NOMO-1 treated with dmso at 0.1 percent for 144 hours (cell line): ENCODE results near the gene INTS13.
"Not testable (repeated sequence)": the region's sequence is repeated elsewhere in the genome, so short reads cannot be mapped to it uniquely, and the experiment has no call there.

Experiments used
- DNase-seq: peaks from one replicate; lab custom pipeline; 2025; ENCODE audit not compliant: unreplicated experiment; lab: John Stamatoyannopoulos, UW

INTS13 gene

DNA sequence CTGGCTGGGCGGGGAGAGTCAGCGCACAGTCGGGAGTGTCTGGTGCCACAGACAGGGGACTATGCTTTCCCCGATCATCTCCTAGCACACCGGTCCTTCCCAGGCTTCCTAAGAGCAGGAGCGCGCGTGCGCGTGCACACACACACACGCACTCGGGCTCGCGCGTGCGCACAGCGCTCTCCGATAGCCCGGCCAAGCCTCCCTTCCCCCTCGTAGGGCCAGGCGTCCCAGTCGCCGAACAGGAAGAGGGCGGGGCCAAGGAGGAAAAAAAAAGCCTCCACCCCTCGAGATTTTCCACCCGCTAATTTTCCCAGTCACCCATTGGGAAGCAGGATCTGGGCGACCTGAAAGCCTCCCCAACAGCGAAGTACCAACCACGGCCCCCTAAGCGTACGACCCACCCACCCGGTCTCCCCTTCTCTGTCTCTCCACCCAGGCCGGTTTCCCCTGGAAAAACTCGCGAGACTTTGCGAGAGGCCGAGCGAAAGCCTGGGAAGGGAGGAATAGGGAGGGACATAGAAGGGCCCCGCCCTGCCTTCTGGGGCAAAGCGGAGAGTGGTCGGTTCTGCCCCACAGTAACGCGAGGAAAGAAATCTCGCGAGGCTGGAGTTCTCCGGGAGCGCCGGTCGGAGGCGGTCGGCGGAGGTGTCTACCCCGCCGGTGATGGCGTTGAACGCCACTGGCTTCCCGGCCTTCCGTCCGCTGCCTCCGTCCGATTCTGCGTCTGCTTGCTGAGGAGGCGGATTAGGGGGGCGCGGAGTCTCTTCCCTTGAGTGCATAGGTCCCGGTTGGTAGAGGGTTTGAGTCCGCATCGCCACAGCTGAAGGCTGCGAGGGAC lies at the start of gene INTS13, which contains the start of gene FGFR1OP2:
TSS of gene INTS13 (minus strand) at position 119 of the 838 bp plus-strand sequence. CDS start 1,178 bp downstream, outside the sequence.
TSS of gene FGFR1OP2 (plus strand) at position 608 of the 838 bp plus-strand sequence. CDS start 15,689 bp downstream, outside the sequence.
- peak; percentile 99 for DNase-seq

DNA sequence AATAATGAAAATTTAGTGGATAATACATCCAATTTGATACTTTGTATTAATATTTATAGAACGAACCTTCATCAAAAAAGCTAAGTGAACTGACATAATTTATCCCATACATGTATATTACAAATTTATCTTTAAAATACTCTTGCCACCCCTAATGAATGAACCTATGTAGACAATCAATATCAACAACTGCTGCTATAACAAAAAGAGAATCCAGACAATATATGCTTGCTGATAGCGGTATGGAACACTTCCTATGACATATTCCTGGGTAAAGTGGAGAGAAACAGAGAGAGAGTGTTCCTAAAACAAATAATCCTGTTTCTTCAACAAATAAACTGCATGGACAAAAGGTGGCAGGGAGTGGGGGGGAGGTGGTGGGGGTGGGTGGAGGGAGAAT lies 45.1 kb upstream of the INTS13 start:
- DNase-seq, result no peak

DNA sequence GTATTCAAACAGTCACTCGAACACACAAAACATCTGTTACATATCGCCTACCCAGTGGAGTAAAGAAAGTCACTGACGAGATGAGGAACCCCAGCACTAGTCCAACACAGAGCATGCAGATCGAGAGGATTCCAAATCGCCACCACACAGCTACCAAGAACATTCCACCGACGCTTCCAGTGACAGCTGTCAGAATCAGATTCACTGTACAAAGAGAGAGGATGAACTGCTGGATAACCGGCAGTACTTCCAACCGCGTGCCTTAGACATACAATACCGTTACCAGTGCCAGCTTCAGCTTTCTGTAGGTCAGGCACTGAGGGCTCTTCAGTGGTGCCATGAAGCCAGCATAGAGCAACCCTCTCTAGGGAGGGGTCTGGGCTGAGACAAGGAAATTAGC lies 42.0 kb upstream of the INTS13 start:
- DNase-seq, result no peak

DNA sequence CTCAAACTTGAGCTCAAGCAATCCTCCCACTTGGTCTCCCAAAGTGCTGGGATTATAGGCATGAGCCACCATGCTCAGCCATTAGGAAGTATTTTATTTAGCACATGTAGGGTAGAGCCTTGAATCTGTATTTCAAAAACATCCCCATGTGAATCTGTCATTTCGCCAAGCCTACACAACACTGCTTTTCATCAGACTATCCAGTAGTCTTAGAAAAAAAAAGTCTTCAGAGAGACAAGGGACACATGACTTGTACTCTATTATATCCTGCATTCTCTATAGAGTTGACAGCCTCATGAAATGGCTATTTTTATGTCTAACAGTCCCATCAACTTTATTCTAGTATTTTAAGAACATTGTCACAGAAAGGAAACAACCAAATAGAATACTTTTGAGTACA lies 41.0 kb upstream of the INTS13 start:
- DNase-seq, result no peak

DNA sequence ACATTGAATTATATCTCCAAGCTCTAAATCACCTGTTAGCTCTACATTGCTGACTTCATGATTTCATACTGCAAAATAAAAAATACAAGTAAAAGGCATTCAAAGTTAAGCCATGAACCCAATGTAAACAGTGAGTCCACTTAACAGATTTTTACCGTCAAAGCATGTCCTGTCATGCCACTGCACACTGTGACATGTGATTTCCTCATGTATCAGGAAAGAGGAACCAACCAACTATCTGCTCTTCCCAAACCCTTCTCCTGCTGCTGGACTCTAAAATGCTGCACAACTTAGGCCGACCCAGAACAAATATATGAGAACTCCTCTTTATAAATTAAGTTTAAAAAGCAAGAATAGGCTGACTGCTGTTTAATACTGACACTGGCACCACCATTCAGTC lies 38.9 kb upstream of the INTS13 start:
- no peak for DNase-seq

DNA sequence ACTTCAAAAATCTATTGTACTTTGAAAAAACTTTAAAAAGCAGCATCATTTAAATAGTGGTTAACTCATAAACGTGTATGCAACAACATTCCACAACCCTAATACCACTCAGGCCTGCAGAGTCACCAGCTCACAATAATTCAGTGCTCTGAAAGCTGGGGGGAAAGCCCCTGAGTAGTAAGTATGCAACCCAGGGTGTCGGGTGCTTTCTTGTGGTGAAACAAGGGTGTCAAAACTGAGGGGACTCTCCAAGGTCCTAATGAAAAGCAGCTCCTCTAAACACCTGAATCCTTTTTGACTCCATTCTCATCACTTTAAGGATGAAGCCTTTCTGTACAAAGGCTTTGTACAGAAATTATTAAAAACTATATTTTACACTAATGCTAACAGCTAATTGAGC lies 34.2 kb upstream of the INTS13 start:
- no peak for DNase-seq

GRCh38 chr12:26970136-26970535 lies 32.4 kb upstream of the INTS13 start:
- no peak for DNase-seq

GRCh38 chr12:26966842-26967241 lies 29.1 kb upstream of the INTS13 start:
- DNase-seq, result no peak

- DNase-seq, result no peak
Observed at GRCh38 chr12:26963413-26963812, 25.6 kb upstream of the INTS13 start.

- no peak for DNase-seq
Observed at GRCh38 chr12:26961803-26962202, 24.0 kb upstream of the INTS13 start.

DNA sequence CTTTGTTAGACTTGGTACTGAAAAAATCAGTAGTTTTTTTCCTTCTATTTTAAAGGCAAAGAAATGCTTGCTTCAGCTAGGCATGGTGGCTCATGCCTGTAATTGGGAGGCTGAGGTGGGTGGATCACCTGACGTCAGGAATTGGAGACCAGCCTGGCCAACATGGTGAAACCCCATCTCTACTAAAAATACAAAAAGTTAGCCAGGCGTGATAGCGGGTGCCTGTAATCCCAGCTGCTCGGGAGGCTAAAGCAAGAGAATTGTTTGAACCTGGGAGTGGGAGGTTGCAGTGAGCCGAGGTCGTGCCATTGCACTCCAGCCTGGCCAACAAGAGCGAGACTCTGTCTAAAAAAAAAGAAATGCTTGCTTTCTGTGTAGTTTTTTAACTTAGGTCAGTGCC lies 23.6 kb upstream of the INTS13 start:
- not testable (repeated sequence) for DNase-seq

GRCh38 chr12:26954027-26954426 lies 16.2 kb upstream of the INTS13 start:
- peak; percentile 13 for DNase-seq

GRCh38 chr12:26953447-26953846 lies 15.7 kb upstream of the INTS13 start:
- no peak for DNase-seq

DNA sequence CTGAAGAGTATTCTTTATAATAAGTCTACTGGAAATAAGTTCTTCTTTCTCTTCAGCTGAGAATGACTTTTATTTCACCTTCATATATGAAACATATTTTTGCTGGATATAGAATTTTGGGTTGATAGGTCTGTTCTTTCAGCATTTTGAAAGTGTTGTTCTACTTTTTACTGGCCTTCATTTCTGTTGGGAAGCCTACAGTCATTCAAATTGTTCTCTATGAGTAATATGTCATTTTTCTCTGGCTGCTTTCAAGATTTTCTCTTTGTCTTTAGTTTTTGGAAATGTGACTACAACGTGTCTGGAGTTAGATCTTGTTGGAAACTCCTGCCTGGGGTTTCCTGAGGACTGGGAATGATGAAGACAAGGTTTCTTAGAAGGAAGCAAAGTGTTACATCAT lies 10.5 kb upstream of the INTS13 start:
- DNase-seq, result no peak

GRCh38 chr12:26941215-26941594 lies 3.4 kb upstream of the INTS13 start:
- no peak for DNase-seq

DNA sequence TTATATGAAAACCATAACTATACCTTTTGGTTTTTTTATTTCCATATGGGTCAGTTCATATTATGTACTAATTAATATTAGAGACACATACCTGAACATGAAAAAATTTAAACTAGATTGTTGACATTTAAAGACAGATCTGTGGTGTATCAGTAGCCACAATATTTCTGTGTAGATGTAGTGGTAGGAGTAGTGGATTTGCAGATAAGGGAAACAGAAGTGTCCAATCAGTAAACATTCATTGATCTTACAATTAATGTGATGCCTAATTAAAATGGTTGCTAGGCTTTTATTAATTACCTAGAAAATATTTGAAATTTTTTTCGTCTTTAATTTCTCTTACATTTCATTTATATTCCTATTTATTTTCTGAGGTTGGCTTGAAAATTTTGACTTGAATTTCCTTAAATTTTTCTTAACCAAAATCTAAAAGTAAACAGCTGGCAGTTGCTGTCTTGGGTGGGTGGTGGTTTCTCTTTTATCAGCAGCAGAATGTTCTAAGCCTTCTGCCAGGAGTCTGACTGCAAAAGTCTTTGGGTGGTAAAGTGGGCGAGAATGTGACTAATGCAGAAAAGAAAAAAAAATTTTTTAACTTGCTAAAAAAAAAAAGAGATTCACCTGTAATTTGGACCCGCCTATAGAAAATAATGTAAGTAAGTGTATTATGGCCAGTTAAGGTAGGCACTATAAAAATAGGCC lies 2.9 kb upstream of the INTS13 start:
- no peak for DNase-seq

DNA sequence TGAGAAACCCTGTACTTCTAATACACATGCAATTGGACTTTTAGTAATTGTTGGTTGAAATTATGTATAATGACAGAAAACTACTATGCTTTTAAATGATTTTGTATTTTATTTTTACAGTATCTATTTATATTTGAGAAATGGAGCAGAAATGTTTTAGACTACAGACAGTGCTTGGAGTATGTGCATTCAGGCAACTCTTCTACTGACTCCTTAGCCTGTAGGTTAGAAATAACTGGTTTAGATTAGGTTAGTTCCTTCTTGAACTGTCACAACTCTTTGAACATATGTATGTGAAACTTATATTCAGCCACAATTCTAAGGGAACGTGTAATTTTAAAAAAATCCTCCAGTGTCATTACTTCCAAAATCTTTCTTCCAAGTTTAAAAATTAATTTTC lies 2.2 kb upstream of the INTS13 start:
- DNase-seq, result no peak

GRCh38 chr12:26939192-26939832 lies 1.5 kb upstream of the INTS13 start:
- no peak for DNase-seq

- no peak for DNase-seq
Observed at GRCh38 chr12:26938701-26939062, 901 bp upstream of the INTS13 start.

GRCh38 chr12:26937443-26937862 lies 328 bp downstream of the INTS13 start:
- peak; percentile 51 for DNase-seq

GRCh38 chr12:26936559-26937442 lies 980 bp downstream of the INTS13 start:
- peak; percentile 11 for DNase-seq
